AG04449 (cell line): ENCODE data around the gene GNG12.
A peak's percentile ranks its signal among the peaks of the same experiment; 100 is the strongest.

Experiments
- CTCF ChIA-PET: fragments of 350-600 bp; formaldehyde crosslinking; extraction: SDS; loops from one replicate; lab custom pipeline; 2021; ENCODE audit warnings: antibody characterized with exemption; lab: Yijun Ruan, JAX
- POLR2A ChIA-PET: fragments of 400-600, 350-600 bp; formaldehyde crosslinking; extraction: SDS; loops from one replicate; lab custom pipeline; 2020; ENCODE audit warnings: antibody characterized with exemption, inconsistent platforms; lab: Yijun Ruan, JAX
- DNase-seq: peaks from one replicate; pipeline ENCODE4 v3.0.0-alpha.2; 2010; ENCODE audit warnings: low read depth, low spot score
- H3K4me3 ChIP-seq: 2 replicates; pipeline ENCODE4 v1.5.1; 2011; ENCODE audit warnings: low read depth, mild to moderate bottlenecking, control low read depth, low read length
- TF ChIP-seq, protein P1 (sequence below): IDR thresholded peaks from one replicate; pipeline ENCODE4 v1.5.1; 2011; ENCODE audit warnings: mild to moderate bottlenecking, moderate library complexity, low read length, control low read depth, inconsistent platforms; ENCODE audit not compliant: insufficient read depth; ENCODE audit errors: missing control alignments

The GNG12 gene

DNA sequence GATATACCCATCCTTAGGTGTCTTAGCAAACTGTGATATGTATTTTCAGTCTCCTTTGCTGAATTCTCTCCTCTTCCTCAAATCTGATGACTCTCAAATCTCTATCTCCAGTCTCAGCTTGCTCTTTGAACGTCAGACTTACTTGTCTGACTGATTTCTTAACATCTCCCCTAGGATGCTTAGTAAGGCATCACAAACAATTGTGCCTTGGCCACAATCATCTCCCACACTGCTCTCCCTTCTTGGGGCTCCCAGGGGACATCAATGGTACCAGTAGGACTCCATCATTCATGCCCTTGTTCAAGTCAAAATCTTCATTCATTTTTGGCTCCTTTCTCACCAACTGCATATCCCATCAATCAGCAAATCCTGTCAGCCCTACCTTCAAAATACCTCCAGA, 42.0 kb downstream of the GNG12 start:
- POLR2A ChIA-PET = interaction anchor here (1.0 to 1.4 kb wide), 6 partner anchors 20 to 106 kb away, joined by 3 to 5 read pairs (median 4); partner anchors contain the start of genes GADD45A and GNG12
- CTCF ChIA-PET = interaction anchor here (0.9 to 9.5 kb wide), 4 partner anchors 16 to 250 kb away, joined by 3 to 96 read pairs (median 5); no protein-coding TSS in a partner anchor
- TF ChIP-seq, protein P1, sequence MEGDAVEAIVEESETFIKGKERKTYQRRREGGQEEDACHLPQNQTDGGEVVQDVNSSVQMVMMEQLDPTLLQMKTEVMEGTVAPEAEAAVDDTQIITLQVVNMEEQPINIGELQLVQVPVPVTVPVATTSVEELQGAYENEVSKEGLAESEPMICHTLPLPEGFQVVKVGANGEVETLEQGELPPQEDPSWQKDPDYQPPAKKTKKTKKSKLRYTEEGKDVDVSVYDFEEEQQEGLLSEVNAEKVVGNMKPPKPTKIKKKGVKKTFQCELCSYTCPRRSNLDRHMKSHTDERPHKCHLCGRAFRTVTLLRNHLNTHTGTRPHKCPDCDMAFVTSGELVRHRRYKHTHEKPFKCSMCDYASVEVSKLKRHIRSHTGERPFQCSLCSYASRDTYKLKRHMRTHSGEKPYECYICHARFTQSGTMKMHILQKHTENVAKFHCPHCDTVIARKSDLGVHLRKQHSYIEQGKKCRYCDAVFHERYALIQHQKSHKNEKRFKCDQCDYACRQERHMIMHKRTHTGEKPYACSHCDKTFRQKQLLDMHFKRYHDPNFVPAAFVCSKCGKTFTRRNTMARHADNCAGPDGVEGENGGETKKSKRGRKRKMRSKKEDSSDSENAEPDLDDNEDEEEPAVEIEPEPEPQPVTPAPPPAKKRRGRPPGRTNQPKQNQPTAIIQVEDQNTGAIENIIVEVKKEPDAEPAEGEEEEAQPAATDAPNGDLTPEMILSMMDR = no peak
- no peak for DNase-seq
- H3K4me3 ChIP-seq = peak overlapping the region; percentile 21; the same call in 1 of the 2 replicates

- no peak for DNase-seq
- H3K4me3 ChIP-seq = no peak overlapping the region
- CTCF ChIA-PET = interaction anchor here (1.4 to 9.5 kb wide), 3 partner anchors 15 to 261 kb away, joined by 3 to 96 read pairs (median 7); no protein-coding TSS in a partner anchor
- POLR2A ChIA-PET = no interaction called here
- TF ChIP-seq, protein P1 = no peak
Measured at GRCh38 chr1:67790201-67790692, 43.0 kb downstream of the GNG12 start.

GRCh38 chr1:67789551-67789950, 43.7 kb downstream of the GNG12 start:
- CTCF ChIA-PET = interaction anchor here (0.9 to 9.5 kb wide), 6 partner anchors 13 to 262 kb away, joined by 3 to 96 read pairs (median 6); no protein-coding TSS in a partner anchor
- TF ChIP-seq, protein P1 = no peak
- POLR2A ChIA-PET = no interaction called here
- no peak for DNase-seq
- H3K4me3 ChIP-seq = no peak overlapping the region

- CTCF ChIA-PET = interaction anchor here (0.9 to 9.5 kb wide), 7 partner anchors 13 to 262 kb away, joined by 3 to 96 read pairs (median 4); no protein-coding TSS in a partner anchor
- POLR2A ChIA-PET = no interaction called here
- DNase-seq = no peak
- TF ChIP-seq, protein P1 = no peak
- no peak overlapping the region for H3K4me3 ChIP-seq
Measured at GRCh38 chr1:67788904-67789303, 44.4 kb downstream of the GNG12 start.

GRCh38 chr1:67788238-67788790, 45.0 kb downstream of the GNG12 start:
- POLR2A ChIA-PET = no interaction called here
- TF ChIP-seq, protein P1 = no peak
- DNase-seq = no peak
- H3K4me3 ChIP-seq = no peak overlapping the region
- CTCF ChIA-PET = interaction anchor here (0.7 to 9.5 kb wide), 9 partner anchors 12 to 252 kb away, joined by 3 to 96 read pairs (median 7); no protein-coding TSS in a partner anchor

- TF ChIP-seq, protein P1 = no peak
- POLR2A ChIA-PET = interaction anchor here (0.6 kb wide), 1 partner anchor 9 kb away, joined by 3 read pairs; no protein-coding TSS in a partner anchor
- no peak overlapping the region for H3K4me3 ChIP-seq
- CTCF ChIA-PET = interaction anchor here (0.7 to 9.5 kb wide), 7 partner anchors 12 to 226 kb away, joined by 3 to 96 read pairs (median 7); no protein-coding TSS in a partner anchor
- no peak for DNase-seq
Measured at GRCh38 chr1:67787746-67788145, 45.5 kb downstream of the GNG12 start.
